ENCODE measurements around the gene POFUT1.
"Not testable (repeated sequence)": the region's sequence is repeated elsewhere in the genome, so short reads cannot be mapped to it uniquely, and the experiment has no call there.

POFUT1 gene

DNA sequence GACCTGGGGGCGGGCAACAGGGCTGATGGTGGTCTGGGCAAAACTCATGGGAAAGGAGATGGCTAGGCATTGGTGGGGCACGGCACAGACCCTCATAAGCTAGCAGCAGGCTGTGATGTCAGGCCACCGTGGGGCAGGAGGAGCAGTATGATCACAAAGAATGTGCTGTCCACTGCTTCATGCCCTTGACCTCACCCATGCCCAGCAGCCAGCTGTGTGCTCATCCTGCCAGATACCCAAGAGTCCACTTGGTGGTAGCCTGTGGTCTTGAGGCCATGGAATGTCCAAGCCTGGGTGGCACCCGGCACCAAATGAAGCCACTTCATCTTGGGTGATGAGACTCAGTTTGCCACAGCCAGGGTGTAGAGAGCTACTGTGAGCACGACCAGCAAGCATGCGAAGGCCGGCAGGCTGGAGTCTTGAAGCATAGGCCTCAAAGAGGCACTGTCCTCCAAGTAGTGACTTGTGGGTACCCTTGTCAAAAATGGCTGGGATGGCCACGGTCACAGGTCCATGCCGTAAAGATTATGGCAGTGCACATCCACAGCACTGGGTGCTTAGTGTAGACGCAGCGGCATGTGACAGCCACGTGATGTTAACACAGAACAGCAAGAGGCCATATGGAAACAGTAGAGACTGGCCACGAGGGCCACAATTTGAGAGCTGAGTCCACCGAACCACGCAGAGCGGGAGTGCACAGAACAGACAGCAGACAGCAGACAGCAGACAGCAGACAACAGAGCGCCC, 19.1 kb upstream of the POFUT1 start:
- no peaks in the 10 kb centered on the region for H3K27me3 ChIP-seq (ENCODE audit: control insufficient read depth in 5 of 5, insufficient read depth in 4 of 5, low read length in 5 of 5)
- peaks cover 3 to 25% (median 17%) of the 10 kb centered on the region in 5 donors for H3K4me1 ChIP-seq (ENCODE audit: control insufficient read depth in 5 of 5, insufficient read depth in 5 of 5, low read length in 5 of 5)
- H3K36me3 ChIP-seq (ENCODE audit: control insufficient read depth in 5 of 5, insufficient read depth in 5 of 5, low read length in 5 of 5): no peaks in the 10 kb centered on the region
- no peak overlapping the region for H3K27ac ChIP-seq (ENCODE audit: low read depth, low read length)
- H3K9me3 ChIP-seq (ENCODE audit: control insufficient read depth in 5 of 5, low read length in 5 of 5): no peaks in the 10 kb centered on the region
- peak overlapping the region in 1 of 5 donors; percentile 16 for H3K9ac ChIP-seq (ENCODE audit: low read length in 5 of 5)
- peak overlapping the region in 1 of 5 donors; percentile 7 for H3K4me3 ChIP-seq (ENCODE audit: low read depth in 1 of 5, low read length in 5 of 5)

DNA sequence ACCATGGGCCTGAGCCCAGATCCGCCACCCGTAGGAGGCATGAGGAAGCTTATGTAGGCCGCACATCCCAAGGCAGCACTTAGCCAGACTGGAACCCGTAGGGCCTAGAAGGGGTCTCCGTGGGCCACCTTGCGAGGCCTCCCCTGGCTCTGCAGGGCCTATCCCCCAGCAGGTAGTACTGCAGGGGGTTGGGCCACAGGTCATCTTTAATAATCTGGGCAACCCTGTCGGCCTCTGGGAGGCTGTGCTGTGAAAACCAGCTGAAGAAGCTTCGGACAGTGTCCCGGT, 18.6 kb upstream of the POFUT1 start:
- Histone ChIP-seq H3K4me1 (ENCODE audit: control insufficient read depth in 5 of 5, insufficient read depth in 5 of 5, low read length in 5 of 5) (peaks cover 3 to 25% (median 17%) of the 10 kb centered on the region in 5 donors), H3K9me3 (ENCODE audit: control insufficient read depth in 5 of 5, low read length in 5 of 5) (no peaks in the 10 kb centered on the region), H3K36me3 (ENCODE audit: control insufficient read depth in 5 of 5, insufficient read depth in 5 of 5, low read length in 5 of 5) (no peaks in the 10 kb centered on the region), H3K4me3 (ENCODE audit: low read depth in 1 of 5, low read length in 5 of 5) (peak overlapping the region in 3 of 5 donors; percentile 70 to 73 (median 71)), H3K27ac (ENCODE audit: low read depth, low read length) (no peak overlapping the region), H3K27me3 (ENCODE audit: control insufficient read depth in 5 of 5, insufficient read depth in 4 of 5, low read length in 5 of 5) (no peaks in the 10 kb centered on the region), H3K9ac (ENCODE audit: low read length in 5 of 5) (peak overlapping the region in 2 of 5 donors; percentile 72 to 92)

DNA sequence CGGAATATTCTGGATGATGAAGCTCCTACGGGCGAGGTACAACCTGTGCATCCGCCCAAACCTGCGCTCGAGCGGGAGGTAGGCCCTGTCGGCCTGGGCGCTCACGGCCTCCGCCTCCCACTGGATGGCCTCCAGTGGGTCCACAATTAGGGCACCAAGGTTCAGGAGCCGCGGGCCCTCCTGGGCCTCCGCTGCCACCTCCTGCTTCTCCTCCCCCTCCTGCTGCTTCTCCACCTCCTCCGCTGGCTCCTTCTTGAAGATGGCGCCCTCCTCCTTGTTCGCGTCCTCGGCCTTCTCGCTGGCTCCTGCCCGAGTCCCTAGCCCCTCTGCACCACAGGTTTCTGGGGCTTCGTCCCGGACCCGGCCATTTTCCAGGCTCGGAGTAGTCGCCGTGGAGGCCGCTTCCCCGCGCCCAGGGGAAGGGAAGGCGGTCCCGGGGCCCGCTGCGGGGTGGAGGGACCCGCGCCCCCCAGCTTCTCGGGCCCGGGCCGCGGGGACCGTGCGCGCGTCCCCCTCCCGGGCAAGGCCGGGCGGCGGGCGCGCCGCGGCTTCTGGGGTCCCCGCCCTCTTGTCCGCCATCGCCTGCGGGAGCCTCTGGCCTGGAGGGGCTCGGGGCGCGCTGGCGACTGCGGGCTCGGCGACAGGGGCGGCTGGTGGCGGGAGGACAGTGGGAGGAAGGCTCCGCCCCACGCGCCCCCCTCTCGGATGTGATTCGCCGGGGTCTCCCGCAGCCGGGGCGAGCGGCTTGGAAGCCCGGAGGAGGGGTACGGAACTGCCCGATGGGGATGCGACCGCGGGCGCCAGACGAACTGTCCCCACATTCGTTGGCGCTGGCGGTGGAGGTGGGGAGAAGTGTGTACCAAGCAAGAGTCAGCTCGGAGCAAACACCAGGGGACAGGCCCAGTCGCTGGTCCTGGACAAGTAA, 17.7 kb upstream of the POFUT1 start:
- Histone ChIP-seq H3K36me3 (ENCODE audit: control insufficient read depth in 5 of 5, insufficient read depth in 5 of 5, low read length in 5 of 5) (peaks cover 0 to 6% (median 3%) of the 10 kb centered on the region in 5 donors), H3K9ac (ENCODE audit: low read length in 5 of 5) (peak overlapping the region; percentile 68 to 92 (median 80)), H3K9me3 (ENCODE audit: control insufficient read depth in 5 of 5, low read length in 5 of 5) (no peaks in the 10 kb centered on the region), H3K27ac (ENCODE audit: low read depth, low read length) (no peak overlapping the region), H3K4me1 (ENCODE audit: control insufficient read depth in 5 of 5, insufficient read depth in 5 of 5, low read length in 5 of 5) (peaks cover 3 to 25% (median 17%) of the 10 kb centered on the region in 5 donors), H3K27me3 (ENCODE audit: control insufficient read depth in 5 of 5, insufficient read depth in 4 of 5, low read length in 5 of 5) (no peaks in the 10 kb centered on the region), H3K4me3 (ENCODE audit: low read depth in 1 of 5, low read length in 5 of 5) (peak overlapping the region; percentile 56 to 73 (median 71))

DNA sequence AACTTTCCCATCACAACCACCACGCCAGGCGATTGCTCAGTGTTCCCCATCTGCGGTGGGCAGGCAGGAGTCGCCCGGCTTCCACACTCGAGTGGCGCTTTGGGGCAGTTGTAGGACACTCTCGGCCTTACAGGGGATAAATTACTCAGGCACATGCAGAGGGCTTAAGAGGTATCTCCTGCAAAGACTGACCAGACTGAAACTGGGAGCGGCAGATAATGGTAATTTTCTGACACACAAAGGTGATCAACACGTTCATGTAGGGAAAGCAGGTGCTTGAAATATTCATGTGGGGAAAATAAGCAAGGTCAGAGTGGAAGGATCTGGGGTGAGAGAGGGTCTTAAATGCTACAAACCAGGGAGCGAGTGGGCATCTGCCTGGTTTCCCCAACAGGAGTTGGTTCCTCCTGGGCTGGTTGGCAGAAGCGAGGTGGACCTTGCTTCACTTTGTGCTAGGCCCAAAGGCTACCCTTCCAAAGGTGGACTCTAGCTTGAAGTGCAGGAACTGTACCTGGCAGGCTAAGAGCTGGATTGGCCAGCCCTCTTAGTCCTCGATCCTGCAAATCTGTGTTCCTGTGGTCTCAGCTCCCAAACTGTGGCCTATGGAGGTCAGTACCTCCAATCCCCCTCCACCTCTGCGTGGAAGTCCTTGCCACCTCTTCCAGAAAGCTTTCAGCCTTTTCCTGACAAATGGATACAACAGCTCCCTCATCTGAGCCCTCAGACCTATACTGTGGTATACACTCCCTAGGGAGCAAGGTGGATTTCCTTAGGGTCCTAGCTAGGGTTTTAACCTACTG, 16.9 kb upstream of the POFUT1 start:
- H3K36me3 ChIP-seq (ENCODE audit: control insufficient read depth in 5 of 5, insufficient read depth in 5 of 5, low read length in 5 of 5): peaks cover 0 to 15% (median 11%) of the 10 kb centered on the region in 5 donors
- H3K4me1 ChIP-seq (ENCODE audit: control insufficient read depth in 5 of 5, insufficient read depth in 5 of 5, low read length in 5 of 5): peaks cover 3 to 25% (median 17%) of the 10 kb centered on the region in 5 donors
- H3K27ac ChIP-seq (ENCODE audit: low read depth, low read length): no peak overlapping the region
- H3K9me3 ChIP-seq (ENCODE audit: control insufficient read depth in 5 of 5, low read length in 5 of 5): no peaks in the 10 kb centered on the region
- peak overlapping the region; percentile 19 to 73 (median 71) for H3K4me3 ChIP-seq (ENCODE audit: low read depth in 1 of 5, low read length in 5 of 5)
- H3K27me3 ChIP-seq (ENCODE audit: control insufficient read depth in 5 of 5, insufficient read depth in 4 of 5, low read length in 5 of 5): no peaks in the 10 kb centered on the region
- peak overlapping the region in 3 of 5 donors; percentile 65 to 80 (median 76) for H3K9ac ChIP-seq (ENCODE audit: low read length in 5 of 5)

DNA sequence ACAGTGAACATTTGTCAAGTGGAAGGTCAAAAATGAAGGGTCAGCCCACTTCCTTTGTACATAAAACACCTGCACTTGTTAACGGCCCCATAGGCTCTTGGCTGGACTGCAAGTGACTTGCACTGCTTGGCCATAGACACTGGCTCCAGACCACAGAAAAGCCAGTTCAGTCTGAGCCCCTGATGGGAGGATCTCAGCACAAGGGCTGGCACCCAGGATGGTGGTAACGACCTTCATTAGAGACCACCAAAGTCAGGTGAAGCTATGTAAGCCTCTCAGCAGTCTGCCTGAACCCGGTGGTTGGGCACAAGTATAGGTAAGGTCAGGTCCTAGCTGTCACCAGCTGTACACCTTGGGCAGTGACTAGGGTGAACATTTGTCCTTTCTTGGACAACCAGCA, 16.3 kb upstream of the POFUT1 start:
- no peak overlapping the region for H3K4me3 ChIP-seq (ENCODE audit: low read depth in 1 of 5, low read length in 5 of 5)
- no peak overlapping the region for H3K27ac ChIP-seq (ENCODE audit: low read depth, low read length)
- H3K4me1 ChIP-seq (ENCODE audit: control insufficient read depth in 5 of 5, insufficient read depth in 5 of 5, low read length in 5 of 5): peaks cover 3 to 25% (median 17%) of the 10 kb centered on the region in 5 donors
- no peaks in the 10 kb centered on the region for H3K27me3 ChIP-seq (ENCODE audit: control insufficient read depth in 5 of 5, insufficient read depth in 4 of 5, low read length in 5 of 5)
- H3K9ac ChIP-seq (ENCODE audit: low read length in 5 of 5): no peak overlapping the region
- peaks cover 0 to 21% (median 17%) of the 10 kb centered on the region in 5 donors for H3K36me3 ChIP-seq (ENCODE audit: control insufficient read depth in 5 of 5, insufficient read depth in 5 of 5, low read length in 5 of 5)
- no peaks in the 10 kb centered on the region for H3K9me3 ChIP-seq (ENCODE audit: control insufficient read depth in 5 of 5, low read length in 5 of 5)

DNA sequence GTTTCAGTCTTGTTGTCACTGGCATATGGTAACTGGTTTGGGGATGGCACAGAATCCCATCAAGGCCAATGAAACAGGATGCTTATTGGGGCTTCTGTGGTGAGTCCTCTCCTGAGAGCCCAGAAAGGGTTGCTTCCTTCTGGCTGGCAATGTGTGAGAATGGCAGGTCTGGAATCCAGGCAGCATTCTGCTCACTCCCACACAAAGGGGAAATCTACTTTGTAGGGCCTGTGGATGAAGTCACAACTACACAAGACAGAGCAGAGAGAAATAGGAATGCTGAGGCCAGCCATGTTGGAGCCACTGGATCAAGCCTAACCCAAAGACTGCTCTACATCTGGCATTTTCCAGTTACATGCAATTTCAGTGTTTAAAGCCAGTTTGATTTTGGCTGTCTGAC, 15.8 kb upstream of the POFUT1 start:
- Histone ChIP-seq H3K27ac (ENCODE audit: low read depth, low read length) (no peak overlapping the region), H3K4me3 (ENCODE audit: low read depth in 1 of 5, low read length in 5 of 5) (no peak overlapping the region)

DNA sequence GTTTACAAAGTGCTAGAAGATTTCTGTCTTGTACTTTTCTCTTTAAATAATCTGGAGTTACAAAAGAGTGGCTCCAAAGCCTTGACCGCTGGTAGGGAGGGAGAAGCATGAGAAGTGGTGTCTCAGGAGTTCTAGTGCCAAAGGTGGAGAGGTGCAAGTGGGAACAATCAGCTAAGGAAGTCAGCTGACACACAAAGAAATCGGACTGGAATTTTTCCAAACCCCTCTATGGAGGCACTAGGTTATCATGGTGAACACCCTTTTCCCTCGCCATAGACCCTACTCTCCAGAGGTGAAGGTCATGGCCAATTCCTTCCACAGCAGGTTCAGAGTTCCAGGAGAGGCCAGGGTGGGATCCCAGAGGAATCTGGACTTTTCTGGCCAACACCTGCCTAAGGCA, 15.0 kb upstream of the POFUT1 start:
- Histone ChIP-seq H3K4me3 (ENCODE audit: low read depth in 1 of 5, low read length in 5 of 5) (no peak overlapping the region), H3K36me3 (ENCODE audit: control insufficient read depth in 5 of 5, insufficient read depth in 5 of 5, low read length in 5 of 5) (peaks cover 0 to 34% (median 30%) of the 10 kb centered on the region in 5 donors), H3K4me1 (ENCODE audit: control insufficient read depth in 5 of 5, insufficient read depth in 5 of 5, low read length in 5 of 5) (peaks cover 3 to 25% (median 17%) of the 10 kb centered on the region in 5 donors), H3K9me3 (ENCODE audit: control insufficient read depth in 5 of 5, low read length in 5 of 5) (no peaks in the 10 kb centered on the region), H3K9ac (ENCODE audit: low read length in 5 of 5) (no peak overlapping the region), H3K27ac (ENCODE audit: low read depth, low read length) (no peak overlapping the region), H3K27me3 (ENCODE audit: control insufficient read depth in 5 of 5, insufficient read depth in 4 of 5, low read length in 5 of 5) (no peaks in the 10 kb centered on the region)

More for the DNA sequence above, 15.8 kb upstream of the POFUT1 start:
- no peaks in the 10 kb centered on the region for H3K27me3 ChIP-seq (ENCODE audit: control insufficient read depth in 5 of 5, insufficient read depth in 4 of 5, low read length in 5 of 5)
- no peaks in the 10 kb centered on the region for H3K9me3 ChIP-seq (ENCODE audit: control insufficient read depth in 5 of 5, low read length in 5 of 5)
- no peak overlapping the region for H3K9ac ChIP-seq (ENCODE audit: low read length in 5 of 5)
- peaks cover 3 to 25% (median 17%) of the 10 kb centered on the region in 5 donors for H3K4me1 ChIP-seq (ENCODE audit: control insufficient read depth in 5 of 5, insufficient read depth in 5 of 5, low read length in 5 of 5)
- peaks cover 0 to 26% (median 22%) of the 10 kb centered on the region in 5 donors for H3K36me3 ChIP-seq (ENCODE audit: control insufficient read depth in 5 of 5, insufficient read depth in 5 of 5, low read length in 5 of 5)

DNA sequence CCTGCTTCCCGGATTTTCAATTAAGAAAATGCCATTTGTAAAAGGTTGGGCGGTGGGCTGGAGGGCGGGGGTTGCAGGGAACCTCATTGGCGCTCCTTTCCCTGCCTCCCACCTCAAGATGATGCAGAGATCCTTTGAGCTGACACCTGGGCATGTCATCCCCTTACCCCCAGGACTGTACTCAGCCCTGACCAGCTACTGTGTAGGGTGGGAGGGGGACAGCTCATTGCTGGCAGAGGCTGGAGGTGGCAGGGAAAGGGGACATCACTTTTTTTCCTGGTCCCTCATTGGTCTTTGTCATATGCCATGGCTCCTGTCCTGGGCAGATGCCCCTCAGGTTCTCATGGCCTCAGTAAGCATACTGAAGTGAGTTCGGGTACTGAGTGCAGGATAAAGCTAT, 14.3 kb upstream of the POFUT1 start:
- not testable (repeated sequence) for H3K4me3 ChIP-seq (ENCODE audit: low read depth in 1 of 5, low read length in 5 of 5); H3K27me3 ChIP-seq (ENCODE audit: control insufficient read depth in 5 of 5, insufficient read depth in 4 of 5, low read length in 5 of 5); H3K9ac ChIP-seq (ENCODE audit: low read length in 5 of 5); H3K9me3 ChIP-seq (ENCODE audit: control insufficient read depth in 5 of 5, low read length in 5 of 5); H3K27ac ChIP-seq (ENCODE audit: low read depth, low read length)
- Histone ChIP-seq H3K36me3 (ENCODE audit: control insufficient read depth in 5 of 5, insufficient read depth in 5 of 5, low read length in 5 of 5) (peaks cover 0 to 40% (median 35%) of the 10 kb centered on the region in 5 donors), H3K4me1 (ENCODE audit: control insufficient read depth in 5 of 5, insufficient read depth in 5 of 5, low read length in 5 of 5) (peaks cover 3 to 25% (median 17%) of the 10 kb centered on the region in 5 donors)

DNA sequence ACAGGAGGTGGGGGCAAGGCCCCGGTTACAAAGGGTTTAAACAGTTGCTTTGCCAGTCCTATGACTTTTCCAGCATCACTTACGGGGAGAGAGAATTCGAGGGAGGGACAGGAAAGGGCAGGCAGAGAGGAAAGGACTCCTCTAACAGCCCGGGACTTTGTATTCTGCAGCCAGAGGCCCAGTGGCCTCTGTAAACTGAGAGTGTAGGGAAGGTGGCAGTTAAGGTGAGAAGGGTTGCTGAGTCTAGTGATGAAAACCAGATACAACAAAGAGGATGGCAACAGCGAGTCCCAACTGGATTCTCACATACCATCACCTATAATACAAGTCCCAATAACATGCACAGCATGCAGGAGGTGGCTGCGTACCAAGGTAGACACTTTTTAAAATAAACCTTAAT, 13.7 kb upstream of the POFUT1 start:
- H3K27ac ChIP-seq (ENCODE audit: low read depth, low read length): no peak overlapping the region
- no peaks in the 10 kb centered on the region for H3K9me3 ChIP-seq (ENCODE audit: control insufficient read depth in 5 of 5, low read length in 5 of 5)
- H3K4me1 ChIP-seq (ENCODE audit: control insufficient read depth in 5 of 5, insufficient read depth in 5 of 5, low read length in 5 of 5): peaks cover 3 to 19% (median 14%) of the 10 kb centered on the region in 5 donors
- no peaks in the 10 kb centered on the region for H3K27me3 ChIP-seq (ENCODE audit: control insufficient read depth in 5 of 5, insufficient read depth in 4 of 5, low read length in 5 of 5)
- H3K36me3 ChIP-seq (ENCODE audit: control insufficient read depth in 5 of 5, insufficient read depth in 5 of 5, low read length in 5 of 5): peaks cover 0 to 46% (median 39%) of the 10 kb centered on the region in 5 donors
- no peak overlapping the region for H3K4me3 ChIP-seq (ENCODE audit: low read depth in 1 of 5, low read length in 5 of 5)
- H3K9ac ChIP-seq (ENCODE audit: low read length in 5 of 5): no peak overlapping the region

Measured in subcutaneous abdominal adipose tissue (tissue), 5 donors.